Measurements from ENCODE around the gene HLA-DRA. TPM values are rescaled to one million over a fixed set of nuclear protein-coding genes. Genes with fewer than 3 reads are reported as not detected.
A peak's percentile ranks its signal among the peaks of the same experiment; 100 is the strongest.

HLA-DRA gene
- total and polyA plus RNA-seq, 8 donors, result 42.2 to 1,058 (median 68.3) TPM

DNA sequence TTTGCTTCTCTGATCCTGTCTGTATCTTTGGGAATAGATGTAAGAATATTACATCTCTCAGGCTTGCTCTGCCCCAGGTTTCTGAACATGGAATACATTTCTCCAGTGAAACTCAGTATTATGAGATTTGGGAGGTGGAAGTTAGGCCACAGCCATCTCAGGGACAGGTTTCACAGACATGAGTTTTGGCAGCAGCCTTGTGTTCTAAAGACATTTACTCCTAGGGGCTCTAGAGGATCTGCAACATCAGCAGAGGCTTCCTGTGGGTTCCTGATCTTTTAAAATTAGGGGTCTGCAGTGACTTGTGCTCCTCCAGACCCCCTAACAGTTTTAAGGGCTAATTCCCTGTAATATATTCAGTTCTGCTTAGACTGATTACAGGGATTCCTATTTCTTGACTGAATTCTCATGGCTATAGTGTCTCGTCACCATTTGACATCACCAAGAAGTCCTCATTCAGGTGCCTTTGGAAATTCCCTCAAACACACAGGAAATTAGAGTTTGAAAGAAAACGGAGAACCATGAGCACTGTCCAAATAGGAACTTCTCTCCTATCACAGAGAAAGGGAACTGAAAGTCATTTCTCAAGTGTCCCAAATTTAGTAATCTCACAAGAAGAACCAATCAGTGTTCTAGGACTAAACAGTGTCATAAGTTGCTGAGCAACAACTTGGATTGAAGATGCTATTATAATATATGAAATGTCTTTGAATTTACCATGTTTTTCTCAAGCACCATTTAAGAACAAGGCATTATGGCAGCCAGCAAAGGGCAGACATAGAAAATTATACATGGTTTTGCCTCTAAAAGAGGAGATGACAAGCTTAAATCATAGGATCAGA lies 2.5 kb upstream of the HLA-DRA start:
- H3K27me3 ChIP-seq, result no peaks in the 10 kb centered on the region
- intact Hi-C loops (cut with DNase I), result no loop called here
- H3K9me3 ChIP-seq, result no peaks in the 10 kb centered on the region
- ATAC-seq, result peak; percentile 71
- no peaks in the 10 kb centered on the region for H3K36me3 ChIP-seq
- no peak for DNase-seq
- peak overlapping the region; percentile 70 to 84 for H3K27ac ChIP-seq
- H3K4me1 ChIP-seq, result peaks cover 2 to 30% of the 10 kb centered on the region in 2 donors
- TF ChIP-seq, protein P1, sequence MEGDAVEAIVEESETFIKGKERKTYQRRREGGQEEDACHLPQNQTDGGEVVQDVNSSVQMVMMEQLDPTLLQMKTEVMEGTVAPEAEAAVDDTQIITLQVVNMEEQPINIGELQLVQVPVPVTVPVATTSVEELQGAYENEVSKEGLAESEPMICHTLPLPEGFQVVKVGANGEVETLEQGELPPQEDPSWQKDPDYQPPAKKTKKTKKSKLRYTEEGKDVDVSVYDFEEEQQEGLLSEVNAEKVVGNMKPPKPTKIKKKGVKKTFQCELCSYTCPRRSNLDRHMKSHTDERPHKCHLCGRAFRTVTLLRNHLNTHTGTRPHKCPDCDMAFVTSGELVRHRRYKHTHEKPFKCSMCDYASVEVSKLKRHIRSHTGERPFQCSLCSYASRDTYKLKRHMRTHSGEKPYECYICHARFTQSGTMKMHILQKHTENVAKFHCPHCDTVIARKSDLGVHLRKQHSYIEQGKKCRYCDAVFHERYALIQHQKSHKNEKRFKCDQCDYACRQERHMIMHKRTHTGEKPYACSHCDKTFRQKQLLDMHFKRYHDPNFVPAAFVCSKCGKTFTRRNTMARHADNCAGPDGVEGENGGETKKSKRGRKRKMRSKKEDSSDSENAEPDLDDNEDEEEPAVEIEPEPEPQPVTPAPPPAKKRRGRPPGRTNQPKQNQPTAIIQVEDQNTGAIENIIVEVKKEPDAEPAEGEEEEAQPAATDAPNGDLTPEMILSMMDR (IDR thresholded peaks at IDR 0.05), result no peak
- H3K4me3 ChIP-seq, result no peak overlapping the region

DNA sequence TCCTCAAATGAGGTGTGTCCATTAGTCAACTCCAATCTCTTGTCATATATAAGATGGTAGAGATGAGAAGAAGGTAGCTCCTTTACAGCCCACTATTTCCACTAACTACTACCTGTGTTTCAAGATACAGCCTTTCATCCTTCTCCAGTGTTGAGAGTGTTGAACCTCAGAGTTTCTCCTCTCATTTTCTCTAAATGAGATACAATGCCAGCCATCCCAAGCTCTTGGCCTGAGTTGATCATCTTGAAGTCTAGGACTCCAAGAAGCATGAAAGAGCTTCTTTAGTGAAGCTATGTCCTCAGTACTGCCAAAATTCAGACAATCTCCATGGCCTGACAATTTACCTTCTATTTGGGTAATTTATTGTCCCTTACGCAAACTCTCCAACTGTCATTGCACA lies 548 bp upstream of the HLA-DRA start:
- Histone ChIP-seq H3K27me3 (no peaks in the 10 kb centered on the region), H3K27ac (peak overlapping the region; percentile 63 to 79), H3K36me3 (peaks cover 3 to 12% of the 10 kb centered on the region in 2 donors), H3K4me1 (peaks cover 2 to 38% of the 10 kb centered on the region in 2 donors), H3K9me3 (no peaks in the 10 kb centered on the region), H3K4me3 (peak overlapping the region in 1 of 2 donors; percentile 50)
- TF ChIP-seq, protein P1 (IDR thresholded peaks at IDR 0.05), result no peak
- intact Hi-C loops (cut with DNase I), result no loop called here
- no peak for DNase-seq
- ATAC-seq, result no peak

DNA sequence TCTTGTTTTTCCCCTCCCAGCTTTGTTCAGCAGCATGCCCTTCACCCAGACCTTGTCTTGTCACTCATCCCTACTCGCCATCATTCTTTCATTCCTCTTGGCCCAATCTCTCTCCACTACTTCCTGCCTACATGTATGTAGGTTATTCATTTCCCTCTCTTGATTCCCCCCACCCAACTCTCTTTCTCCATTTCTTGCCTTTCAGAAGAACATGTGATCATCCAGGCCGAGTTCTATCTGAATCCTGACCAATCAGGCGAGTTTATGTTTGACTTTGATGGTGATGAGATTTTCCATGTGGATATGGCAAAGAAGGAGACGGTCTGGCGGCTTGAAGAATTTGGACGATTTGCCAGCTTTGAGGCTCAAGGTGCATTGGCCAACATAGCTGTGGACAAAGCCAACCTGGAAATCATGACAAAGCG lies 2.6 kb downstream of the HLA-DRA start:
- H3K4me3 ChIP-seq, result peak overlapping the region; percentile 7 to 50
- H3K9me3 ChIP-seq, result no peaks in the 10 kb centered on the region
- DNase-seq, result no peak
- ATAC-seq, result no peak
- intact Hi-C loops (cut with DNase I), result no loop called here
- no peak overlapping the region for H3K27ac ChIP-seq
- H3K27me3 ChIP-seq, result no peaks in the 10 kb centered on the region
- TF ChIP-seq, protein P1 (IDR thresholded peaks at IDR 0.05), result no peak
- peaks cover 3 to 21% of the 10 kb centered on the region in 2 donors for H3K36me3 ChIP-seq
- peaks cover 2 to 31% of the 10 kb centered on the region in 2 donors for H3K4me1 ChIP-seq

DNA sequence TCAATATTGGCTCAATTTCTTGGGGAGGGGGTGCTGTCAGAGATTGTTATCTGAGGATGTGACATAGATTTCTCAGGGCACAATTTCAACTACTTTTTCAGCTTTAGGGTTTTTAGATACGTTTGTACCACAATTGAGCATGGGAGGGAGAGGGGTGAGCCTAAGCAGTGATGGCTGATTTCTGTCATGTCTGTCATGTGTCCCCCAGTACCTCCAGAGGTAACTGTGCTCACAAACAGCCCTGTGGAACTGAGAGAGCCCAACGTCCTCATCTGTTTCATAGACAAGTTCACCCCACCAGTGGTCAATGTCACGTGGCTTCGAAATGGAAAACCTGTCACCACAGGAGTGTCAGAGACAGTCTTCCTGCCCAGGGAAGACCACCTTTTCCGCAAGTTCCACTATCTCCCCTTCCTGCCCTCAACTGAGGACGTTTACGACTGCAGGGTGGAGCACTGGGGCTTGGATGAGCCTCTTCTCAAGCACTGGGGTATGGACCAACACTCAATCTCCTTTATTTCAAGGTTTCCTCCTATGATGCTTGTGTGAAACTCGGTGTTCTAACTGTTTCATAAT lies 3.4 kb downstream of the HLA-DRA start:
- Histone ChIP-seq H3K4me1 (peaks cover 2 to 23% of the 10 kb centered on the region in 2 donors), H3K27ac (no peak overlapping the region), H3K27me3 (no peaks in the 10 kb centered on the region), H3K4me3 (no peak overlapping the region), H3K36me3 (peaks cover 3 to 21% of the 10 kb centered on the region in 2 donors), H3K9me3 (no peaks in the 10 kb centered on the region)
- TF ChIP-seq, protein P1 (IDR thresholded peaks at IDR 0.05), result no peak
- ATAC-seq (no peak), DNase-seq (no peak)
- intact Hi-C loops (cut with DNase I), result no loop called here

DNA sequence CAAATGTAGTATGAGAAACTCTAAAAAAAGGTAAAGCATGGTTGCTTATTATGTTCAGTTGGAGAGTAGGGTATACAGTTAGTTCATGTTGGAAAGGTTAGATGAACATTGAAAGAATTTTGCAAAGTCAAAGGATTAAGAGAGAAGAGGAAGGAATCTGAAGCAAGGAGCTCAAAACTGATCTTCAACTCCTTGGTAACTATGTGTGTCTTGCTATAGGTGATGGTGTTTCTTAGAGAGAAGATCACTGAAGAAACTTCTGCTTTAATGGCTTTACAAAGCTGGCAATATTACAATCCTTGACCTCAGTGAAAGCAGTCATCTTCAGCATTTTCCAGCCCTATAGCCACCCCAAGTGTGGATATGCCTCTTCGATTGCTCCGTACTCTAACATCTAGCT lies 4.7 kb downstream of the HLA-DRA start:
- DNase-seq (no peak), ATAC-seq (no peak)
- no peaks in the 10 kb centered on the region for H3K9me3 ChIP-seq
- H3K4me3 ChIP-seq, result no peak overlapping the region
- peaks cover 2 to 18% of the 10 kb centered on the region in 2 donors for H3K4me1 ChIP-seq
- H3K27ac ChIP-seq, result no peak overlapping the region
- H3K27me3 ChIP-seq, result no peaks in the 10 kb centered on the region
- TF ChIP-seq, protein P1 (IDR thresholded peaks at IDR 0.05), result no peak
- intact Hi-C loops (cut with DNase I), result no loop called here
- H3K36me3 ChIP-seq, result peaks cover 3 to 21% of the 10 kb centered on the region in 2 donors
